Measurements from ENCODE around the gene PRSS27. TPM values are rescaled to one million over a fixed set of nuclear protein-coding genes. Genes with fewer than 3 reads are reported as not detected.

The PRSS27 gene
- total RNA-seq, 1 donor: 0.86 TPM

DNA sequence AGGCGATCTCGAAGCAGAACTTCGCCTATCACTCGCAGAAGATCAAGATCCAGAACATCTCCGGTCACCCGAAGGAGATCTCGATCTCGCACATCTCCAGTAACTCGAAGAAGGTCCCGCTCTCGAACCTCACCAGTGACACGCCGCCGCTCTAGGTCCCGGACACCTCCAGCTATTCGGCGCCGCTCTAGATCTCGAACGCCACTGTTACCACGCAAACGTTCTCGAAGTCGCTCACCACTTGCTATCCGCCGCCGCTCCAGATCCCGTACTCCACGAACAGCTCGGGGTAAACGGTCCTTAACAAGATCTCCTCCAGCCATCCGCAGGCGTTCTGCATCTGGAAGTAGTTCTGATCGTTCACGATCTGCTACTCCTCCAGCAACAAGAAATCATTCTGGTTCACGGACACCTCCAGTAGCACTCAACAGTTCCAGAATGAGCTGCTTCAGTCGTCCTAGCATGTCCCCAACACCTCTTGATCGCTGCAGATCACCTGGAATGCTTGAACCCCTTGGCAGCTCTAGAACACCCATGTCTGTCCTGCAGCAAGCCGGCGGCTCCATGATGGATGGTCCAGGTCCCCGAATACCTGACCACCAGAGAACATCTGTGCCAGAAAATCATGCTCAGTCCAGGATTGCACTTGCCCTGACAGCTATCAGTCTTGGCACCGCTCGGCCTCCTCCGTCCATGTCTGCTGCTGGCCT lies 46.6 kb upstream of the PRSS27 start:
- DNase-seq (ENCODE audit: low read depth): no peak
- no peak overlapping the region for H3K4me3 ChIP-seq (ENCODE audit: low read depth, low read length)
- TF ChIP-seq, protein P1, sequence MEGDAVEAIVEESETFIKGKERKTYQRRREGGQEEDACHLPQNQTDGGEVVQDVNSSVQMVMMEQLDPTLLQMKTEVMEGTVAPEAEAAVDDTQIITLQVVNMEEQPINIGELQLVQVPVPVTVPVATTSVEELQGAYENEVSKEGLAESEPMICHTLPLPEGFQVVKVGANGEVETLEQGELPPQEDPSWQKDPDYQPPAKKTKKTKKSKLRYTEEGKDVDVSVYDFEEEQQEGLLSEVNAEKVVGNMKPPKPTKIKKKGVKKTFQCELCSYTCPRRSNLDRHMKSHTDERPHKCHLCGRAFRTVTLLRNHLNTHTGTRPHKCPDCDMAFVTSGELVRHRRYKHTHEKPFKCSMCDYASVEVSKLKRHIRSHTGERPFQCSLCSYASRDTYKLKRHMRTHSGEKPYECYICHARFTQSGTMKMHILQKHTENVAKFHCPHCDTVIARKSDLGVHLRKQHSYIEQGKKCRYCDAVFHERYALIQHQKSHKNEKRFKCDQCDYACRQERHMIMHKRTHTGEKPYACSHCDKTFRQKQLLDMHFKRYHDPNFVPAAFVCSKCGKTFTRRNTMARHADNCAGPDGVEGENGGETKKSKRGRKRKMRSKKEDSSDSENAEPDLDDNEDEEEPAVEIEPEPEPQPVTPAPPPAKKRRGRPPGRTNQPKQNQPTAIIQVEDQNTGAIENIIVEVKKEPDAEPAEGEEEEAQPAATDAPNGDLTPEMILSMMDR (IDR thresholded peaks at IDR 0.05; ENCODE audit: insufficient read depth, low read depth, low read length): no peak

DNA sequence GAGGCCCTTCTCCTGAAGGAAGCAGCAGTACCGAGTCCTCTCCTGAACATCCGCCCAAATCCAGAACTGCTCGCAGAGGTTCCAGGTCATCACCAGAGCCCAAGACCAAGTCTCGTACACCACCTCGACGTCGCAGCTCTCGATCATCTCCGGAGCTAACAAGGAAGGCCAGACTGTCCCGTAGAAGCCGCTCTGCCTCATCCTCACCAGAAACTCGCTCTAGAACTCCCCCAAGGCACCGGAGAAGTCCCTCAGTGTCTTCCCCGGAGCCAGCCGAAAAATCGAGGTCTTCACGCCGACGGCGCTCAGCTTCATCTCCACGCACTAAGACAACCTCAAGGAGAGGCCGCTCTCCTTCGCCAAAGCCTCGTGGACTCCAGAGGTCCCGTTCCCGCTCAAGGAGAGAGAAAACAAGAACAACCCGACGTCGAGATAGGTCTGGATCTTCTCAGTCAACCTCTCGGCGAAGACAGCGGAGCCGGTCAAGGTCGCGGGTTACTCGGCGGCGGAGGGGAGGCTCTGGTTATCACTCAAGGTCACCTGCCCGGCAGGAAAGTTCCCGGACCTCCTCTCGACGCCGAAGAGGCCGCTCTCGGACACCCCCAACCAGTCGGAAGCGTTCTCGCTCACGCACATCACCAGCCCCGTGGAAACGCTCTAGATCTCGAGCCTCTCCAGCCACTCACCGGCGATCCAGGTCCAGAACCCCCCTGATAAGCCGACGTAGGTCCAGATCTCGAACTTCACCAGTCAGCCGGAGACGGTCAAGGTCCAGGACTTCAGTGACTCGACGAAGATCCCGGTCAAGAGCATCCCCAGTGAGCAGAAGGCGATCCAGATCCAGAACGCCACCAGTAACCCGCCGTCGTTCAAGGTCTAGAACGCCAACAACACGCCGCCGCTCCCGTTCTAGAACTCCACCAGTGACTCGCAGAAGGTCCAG lies 45.7 kb upstream of the PRSS27 start:
- TF ChIP-seq, protein P1 (IDR thresholded peaks at IDR 0.05; ENCODE audit: insufficient read depth, low read depth, low read length): no peak
- no peak for DNase-seq (ENCODE audit: low read depth)
- no peak overlapping the region for H3K4me3 ChIP-seq (ENCODE audit: low read depth, low read length)

DNA sequence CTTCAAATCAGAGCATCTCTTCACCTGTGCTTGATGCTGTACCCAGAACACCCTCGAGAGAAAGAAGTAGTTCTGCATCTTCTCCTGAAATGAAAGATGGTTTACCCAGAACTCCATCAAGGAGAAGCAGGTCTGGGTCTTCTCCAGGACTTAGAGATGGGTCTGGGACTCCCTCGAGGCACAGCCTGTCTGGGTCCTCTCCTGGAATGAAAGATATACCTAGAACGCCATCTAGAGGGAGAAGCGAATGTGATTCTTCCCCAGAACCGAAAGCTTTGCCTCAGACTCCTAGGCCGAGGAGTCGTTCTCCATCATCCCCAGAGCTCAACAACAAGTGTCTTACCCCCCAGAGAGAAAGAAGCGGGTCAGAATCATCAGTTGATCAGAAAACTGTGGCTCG lies 44.7 kb upstream of the PRSS27 start:
- no peak overlapping the region for H3K4me3 ChIP-seq (ENCODE audit: low read depth, low read length)
- TF ChIP-seq, protein P1 (IDR thresholded peaks at IDR 0.05; ENCODE audit: insufficient read depth, low read depth, low read length): no peak
- no peak for DNase-seq (ENCODE audit: low read depth)

DNA sequence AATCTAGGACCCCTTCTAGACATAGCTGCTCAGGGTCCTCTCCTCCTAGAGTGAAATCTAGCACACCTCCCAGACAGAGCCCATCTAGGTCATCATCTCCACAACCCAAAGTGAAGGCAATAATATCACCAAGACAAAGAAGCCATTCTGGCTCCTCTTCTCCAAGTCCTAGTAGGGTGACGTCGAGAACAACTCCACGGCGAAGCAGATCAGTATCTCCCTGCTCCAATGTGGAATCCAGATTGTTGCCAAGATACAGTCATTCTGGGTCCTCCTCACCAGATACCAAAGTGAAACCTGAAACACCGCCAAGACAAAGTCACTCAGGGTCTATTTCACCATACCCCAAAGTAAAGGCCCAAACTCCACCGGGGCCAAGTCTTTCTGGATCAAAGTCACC lies 43.1 kb upstream of the PRSS27 start:
- TF ChIP-seq, protein P1 (IDR thresholded peaks at IDR 0.05; ENCODE audit: insufficient read depth, low read depth, low read length): no peak
- no peak overlapping the region for H3K4me3 ChIP-seq (ENCODE audit: low read depth, low read length)
- DNase-seq (ENCODE audit: low read depth): no peak

DNA sequence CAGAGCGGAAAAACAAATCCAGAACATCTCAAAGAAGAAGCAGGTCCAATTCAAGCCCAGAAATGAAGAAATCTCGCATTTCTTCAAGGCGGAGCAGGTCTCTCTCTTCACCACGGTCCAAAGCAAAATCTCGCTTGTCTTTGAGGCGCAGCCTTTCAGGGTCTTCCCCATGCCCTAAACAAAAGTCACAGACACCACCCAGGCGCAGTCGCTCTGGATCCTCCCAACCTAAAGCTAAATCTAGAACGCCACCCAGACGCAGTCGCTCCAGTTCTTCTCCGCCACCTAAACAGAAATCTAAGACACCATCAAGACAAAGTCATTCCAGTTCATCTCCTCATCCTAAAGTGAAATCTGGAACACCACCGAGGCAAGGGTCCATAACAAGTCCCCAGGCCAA lies 42.7 kb upstream of the PRSS27 start:
- TF ChIP-seq, protein P1 (IDR thresholded peaks at IDR 0.05; ENCODE audit: insufficient read depth, low read depth, low read length): no peak
- DNase-seq (ENCODE audit: low read depth): no peak
- no peak overlapping the region for H3K4me3 ChIP-seq (ENCODE audit: low read depth, low read length)

DNA sequence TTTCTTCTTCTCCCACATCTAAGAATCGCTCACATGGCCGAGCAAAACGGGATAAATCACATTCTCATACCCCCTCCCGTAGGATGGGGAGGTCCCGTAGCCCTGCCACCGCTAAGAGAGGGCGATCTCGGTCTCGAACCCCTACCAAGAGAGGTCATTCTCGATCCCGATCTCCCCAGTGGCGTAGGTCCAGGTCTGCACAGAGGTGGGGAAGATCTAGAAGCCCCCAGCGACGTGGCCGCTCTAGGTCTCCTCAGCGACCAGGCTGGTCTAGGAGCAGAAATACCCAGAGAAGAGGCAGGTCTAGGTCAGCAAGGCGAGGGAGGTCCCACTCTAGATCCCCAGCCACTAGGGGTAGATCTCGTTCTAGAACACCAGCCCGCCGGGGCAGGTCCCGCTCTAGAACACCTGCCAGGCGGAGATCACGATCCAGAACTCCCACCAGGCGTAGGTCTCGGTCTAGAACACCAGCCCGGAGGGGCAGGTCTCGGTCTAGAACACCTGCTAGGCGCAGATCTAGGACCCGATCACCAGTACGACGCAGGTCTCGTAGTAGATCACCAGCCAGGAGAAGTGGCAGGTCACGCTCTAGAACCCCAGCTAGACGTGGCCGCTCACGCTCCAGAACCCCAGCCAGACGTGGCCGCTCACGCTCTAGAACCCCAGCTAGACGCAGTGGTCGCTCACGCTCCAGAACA lies 42.0 kb upstream of the PRSS27 start:
- TF ChIP-seq, protein P1 (IDR thresholded peaks at IDR 0.05; ENCODE audit: insufficient read depth, low read depth, low read length): no peak
- no peak for DNase-seq (ENCODE audit: low read depth)
- H3K4me3 ChIP-seq (ENCODE audit: low read depth, low read length): no peak overlapping the region

All from fibroblast of villous mesenchyme (primary cell).